GM10248 (cell line): ENCODE data around the gene FBXO36.
"Not testable (repeated sequence)": the region's sequence is repeated elsewhere in the genome, so short reads cannot be mapped to it uniquely, and the experiment has no call there.

Experiments used
- CTCF ChIA-PET: fragments of 300-600 bp; sonication (Branson Sonifier 250); formaldehyde crosslinking; extraction: SDS; loops from one replicate; lab custom pipeline; 2021; ENCODE audit warnings: antibody characterized with exemption; lab: Yijun Ruan, JAX
- POLR2A ChIA-PET: fragments of 350-650 bp; sonication (Branson Sonifier 250); formaldehyde crosslinking; extraction: SDS; loops from one replicate; lab custom pipeline; 2020; ENCODE audit warnings: antibody characterized with exemption; lab: Yijun Ruan, JAX
- DNase-seq: peaks from one replicate; pipeline ENCODE4 v3.0.0; 2012; ENCODE audit errors: extremely low spot score
- CTCF ChIP-seq: IDR thresholded peaks from 2 replicates; pipeline ENCODE4 v1.5.1; 2012; ENCODE audit warnings: mild to moderate bottlenecking, low read depth; ENCODE audit errors: extremely low read depth, missing control alignments, control extremely low read depth

FBXO36 gene

DNA sequence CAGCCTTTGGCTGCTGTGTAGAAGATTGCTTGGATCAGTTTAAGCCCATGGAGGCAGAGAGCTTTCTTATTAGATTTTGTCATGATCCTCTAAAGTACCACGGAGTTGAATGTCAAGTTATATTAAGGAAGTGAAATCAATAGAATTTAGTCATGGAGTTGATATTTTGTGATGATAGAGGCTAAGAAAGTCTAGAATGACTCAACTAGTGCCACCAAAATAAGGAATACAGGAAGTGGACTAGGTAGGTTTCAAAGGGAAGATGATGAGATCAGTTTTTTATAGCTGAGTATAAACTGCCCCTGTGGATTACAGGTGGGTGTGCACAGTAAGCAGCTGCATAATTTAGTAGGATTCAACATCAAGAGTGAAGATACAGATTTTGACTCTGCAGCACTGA is 25.2 kb downstream of the FBXO36 start:
- no peak for TF ChIP-seq CTCF
- CTCF ChIA-PET, result interaction anchor here (1.1 to 2.1 kb wide), 3 partner anchors 11 to 23 kb away, joined by 4 to 6 read pairs (median 4); no protein-coding TSS in a partner anchor
- POLR2A ChIA-PET, result no interaction called here
- DNase-seq, result peak; percentile 32

- no peak for DNase-seq
- no peak for TF ChIP-seq CTCF
- POLR2A ChIA-PET, result no interaction called here
- CTCF ChIA-PET, result no interaction called here
Observed at GRCh38 chr2:229952256-229952835, 30.0 kb downstream of the FBXO36 start.

- TF ChIP-seq CTCF, result no peak
- ChIA-PET POLR2A (no interaction called here), CTCF (no interaction called here)
- DNase-seq, result no peak
Observed at GRCh38 chr2:229955663-229956062, 33.4 kb downstream of the FBXO36 start.

- POLR2A ChIA-PET, result no interaction called here
- no peak for DNase-seq
- TF ChIP-seq CTCF, result no peak
- CTCF ChIA-PET, result no interaction called here
Observed at GRCh38 chr2:229956491-229956890, 34.2 kb downstream of the FBXO36 start.

GRCh38 chr2:229963596-229963995 is 41.3 kb downstream of the FBXO36 start:
- DNase-seq, CTCF ChIA-PET, POLR2A ChIA-PET: not testable (repeated sequence)

DNA sequence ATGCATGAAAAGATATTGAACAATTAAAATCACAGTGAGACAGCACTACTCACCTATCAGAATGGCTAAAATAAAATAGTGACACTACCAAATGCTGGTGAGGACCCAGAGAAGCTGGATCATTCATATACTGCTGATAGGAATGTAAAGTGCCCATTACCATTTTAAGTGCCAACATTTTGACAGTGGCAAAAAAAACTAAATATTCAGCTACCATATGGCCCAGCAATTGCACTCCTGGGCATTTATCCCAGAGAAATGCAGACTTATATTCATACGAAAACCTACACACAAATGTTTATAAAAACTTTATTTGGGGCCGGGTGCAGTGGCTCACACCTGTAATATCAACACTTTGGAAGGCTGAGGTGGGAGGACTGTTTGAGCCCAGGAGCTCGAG is 47.6 kb downstream of the FBXO36 start:
- no peak for TF ChIP-seq CTCF
- CTCF ChIA-PET, result interaction anchor here (1.2 kb wide), 1 partner anchor 22 kb away, joined by 4 read pairs; no protein-coding TSS in a partner anchor
- POLR2A ChIA-PET, result no interaction called here
- DNase-seq, result no peak

DNA sequence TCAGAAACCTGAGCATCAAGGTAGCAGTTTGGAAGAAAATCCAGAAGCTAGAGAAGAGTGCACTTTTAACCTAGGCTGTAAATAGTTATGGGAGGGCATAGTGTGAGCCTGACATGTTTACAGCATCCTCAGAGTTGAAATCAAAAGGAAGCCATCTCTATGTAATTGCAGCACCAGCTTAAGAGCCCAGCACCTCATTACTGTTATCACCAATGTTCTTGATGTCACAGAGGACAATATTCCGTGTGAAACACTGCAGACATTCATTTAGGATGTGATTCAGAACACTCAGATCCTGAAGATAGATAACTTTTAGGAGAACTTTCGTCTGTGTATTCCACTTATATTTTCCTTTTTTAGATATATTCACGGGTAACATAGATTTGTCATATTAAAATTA is 48.1 kb downstream of the FBXO36 start:
- POLR2A ChIA-PET, result no interaction called here
- no peak for DNase-seq
- TF ChIP-seq CTCF, result no peak
- CTCF ChIA-PET, result interaction anchor here (1.2 kb wide), 1 partner anchor 23 kb away, joined by 4 read pairs; no protein-coding TSS in a partner anchor
